Measurements from ENCODE around the gene ZNF335. TPM values are rescaled to one million over a fixed set of nuclear protein-coding genes. Genes with fewer than 3 reads are reported as not detected.
"Not testable (repeated sequence)": the region's sequence is repeated elsewhere in the genome, so short reads cannot be mapped to it uniquely, and the experiment has no call there.

The ZNF335 gene
- total RNA-seq, 1 donor from 2014 or later: 31.6 TPM

DNA sequence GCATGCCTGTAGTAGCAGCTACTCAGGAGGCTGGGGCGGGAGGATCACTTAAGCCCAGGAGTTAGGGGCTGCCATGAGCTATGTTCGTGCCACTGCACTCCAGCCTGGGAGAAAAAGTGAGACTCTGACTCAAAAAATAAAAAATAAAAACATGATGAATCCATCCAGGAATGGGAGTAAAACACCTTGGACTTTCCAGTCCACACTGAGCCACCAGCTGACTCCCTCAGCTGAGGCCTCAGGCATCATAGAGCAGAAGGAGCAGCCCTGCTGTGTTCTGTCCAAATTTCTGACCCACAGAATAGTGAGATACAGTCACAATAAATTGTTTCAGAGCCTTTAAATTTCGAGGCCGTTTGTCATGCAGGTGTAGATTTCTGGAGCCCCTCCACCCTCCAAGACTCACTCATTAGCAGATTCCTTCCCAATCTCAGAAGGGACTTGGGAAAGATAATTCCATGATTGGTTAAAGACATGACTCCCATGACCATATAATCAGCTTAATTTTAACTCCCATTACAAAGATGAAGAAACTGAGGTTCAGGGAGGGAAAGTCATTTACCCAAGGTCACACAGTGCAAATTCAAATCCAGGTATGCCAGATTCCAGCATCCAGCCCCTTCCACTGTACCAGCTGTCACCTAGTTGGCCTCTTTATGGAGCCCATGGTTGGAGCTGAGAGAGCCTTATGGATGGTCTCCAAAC is 27.7 kb upstream of the ZNF335 start:
- peaks cover 7% of the 10 kb centered on the region for H3K4me1 Mint-ChIP-seq
- H3K9me3 Mint-ChIP-seq: no peaks in the 10 kb centered on the region
- no peaks in the 10 kb centered on the region for H3K27me3 Mint-ChIP-seq (ENCODE audit: low read depth)
- no peak for DNase-seq (ENCODE audit: low spot score in 2 of 2, unreplicated experiment in 2 of 2)
- H3K36me3 Mint-ChIP-seq: no peaks in the 10 kb centered on the region
- H3K27ac Mint-ChIP-seq: no peak overlapping the region
- no peak overlapping the region for H3K4me3 Mint-ChIP-seq
- TF ChIP-seq, protein P1, sequence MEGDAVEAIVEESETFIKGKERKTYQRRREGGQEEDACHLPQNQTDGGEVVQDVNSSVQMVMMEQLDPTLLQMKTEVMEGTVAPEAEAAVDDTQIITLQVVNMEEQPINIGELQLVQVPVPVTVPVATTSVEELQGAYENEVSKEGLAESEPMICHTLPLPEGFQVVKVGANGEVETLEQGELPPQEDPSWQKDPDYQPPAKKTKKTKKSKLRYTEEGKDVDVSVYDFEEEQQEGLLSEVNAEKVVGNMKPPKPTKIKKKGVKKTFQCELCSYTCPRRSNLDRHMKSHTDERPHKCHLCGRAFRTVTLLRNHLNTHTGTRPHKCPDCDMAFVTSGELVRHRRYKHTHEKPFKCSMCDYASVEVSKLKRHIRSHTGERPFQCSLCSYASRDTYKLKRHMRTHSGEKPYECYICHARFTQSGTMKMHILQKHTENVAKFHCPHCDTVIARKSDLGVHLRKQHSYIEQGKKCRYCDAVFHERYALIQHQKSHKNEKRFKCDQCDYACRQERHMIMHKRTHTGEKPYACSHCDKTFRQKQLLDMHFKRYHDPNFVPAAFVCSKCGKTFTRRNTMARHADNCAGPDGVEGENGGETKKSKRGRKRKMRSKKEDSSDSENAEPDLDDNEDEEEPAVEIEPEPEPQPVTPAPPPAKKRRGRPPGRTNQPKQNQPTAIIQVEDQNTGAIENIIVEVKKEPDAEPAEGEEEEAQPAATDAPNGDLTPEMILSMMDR (IDR thresholded peaks at IDR 0.05; ENCODE audit: unreplicated experiment): no peak

DNA sequence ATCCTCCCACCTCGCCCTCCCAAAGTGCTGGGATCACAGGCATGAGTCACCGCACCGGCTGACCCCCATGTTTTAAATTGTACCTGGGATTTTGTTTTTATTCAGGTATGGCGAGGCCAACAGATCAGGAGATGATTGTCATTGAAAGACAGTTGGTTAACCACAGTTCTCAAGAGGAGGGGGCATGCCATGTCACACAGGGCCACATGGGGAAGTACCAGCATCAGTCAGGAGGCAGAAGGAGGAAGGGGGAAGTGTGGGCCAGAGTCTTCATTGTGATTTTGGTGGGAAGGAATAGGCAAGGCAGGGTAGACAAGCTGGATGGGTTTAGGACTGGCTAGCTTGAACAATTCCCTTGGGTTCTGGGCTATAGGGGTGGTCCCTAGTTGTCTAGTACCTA is 26.8 kb upstream of the ZNF335 start:
- H3K4me3 Mint-ChIP-seq: no peak overlapping the region
- no peaks in the 10 kb centered on the region for H3K9me3 Mint-ChIP-seq
- no peak for DNase-seq (ENCODE audit: low spot score in 2 of 2, unreplicated experiment in 2 of 2)
- H3K36me3 Mint-ChIP-seq: no peaks in the 10 kb centered on the region
- TF ChIP-seq, protein P1 (IDR thresholded peaks at IDR 0.05; ENCODE audit: unreplicated experiment): no peak
- no peak overlapping the region for H3K27ac Mint-ChIP-seq
- no peaks in the 10 kb centered on the region for H3K27me3 Mint-ChIP-seq (ENCODE audit: low read depth)
- peaks cover 8% of the 10 kb centered on the region for H3K4me1 Mint-ChIP-seq

DNA sequence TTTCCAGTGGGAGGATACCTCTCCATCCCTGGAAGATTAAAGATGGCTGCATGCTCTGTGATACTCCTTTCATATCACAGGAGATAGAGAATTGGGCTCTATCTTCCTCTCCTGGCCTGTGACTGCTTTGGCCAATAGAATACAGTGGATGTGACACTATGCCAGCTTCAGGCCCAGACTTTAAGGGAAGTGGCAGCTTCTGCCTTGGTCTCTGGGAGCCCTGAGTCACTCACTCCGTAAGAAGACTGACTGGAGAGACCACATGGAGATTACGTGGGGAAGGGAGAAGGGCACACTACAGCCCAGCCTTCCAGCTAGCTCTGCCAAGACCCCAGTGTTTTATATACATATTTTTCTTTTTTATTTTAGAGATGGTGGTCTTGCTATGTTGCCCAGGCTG is 26.3 kb upstream of the ZNF335 start:
- Mint-ChIP-seq H3K27ac (no peak overlapping the region), H3K27me3 (ENCODE audit: low read depth) (no peaks in the 10 kb centered on the region), H3K36me3 (no peaks in the 10 kb centered on the region), H3K4me3 (no peak overlapping the region), H3K4me1 (peaks cover 12% of the 10 kb centered on the region), H3K9me3 (no peaks in the 10 kb centered on the region)
- no peak for DNase-seq (ENCODE audit: low spot score in 2 of 2, unreplicated experiment in 2 of 2)
- TF ChIP-seq, protein P1 (IDR thresholded peaks at IDR 0.05; ENCODE audit: unreplicated experiment): no peak

DNA sequence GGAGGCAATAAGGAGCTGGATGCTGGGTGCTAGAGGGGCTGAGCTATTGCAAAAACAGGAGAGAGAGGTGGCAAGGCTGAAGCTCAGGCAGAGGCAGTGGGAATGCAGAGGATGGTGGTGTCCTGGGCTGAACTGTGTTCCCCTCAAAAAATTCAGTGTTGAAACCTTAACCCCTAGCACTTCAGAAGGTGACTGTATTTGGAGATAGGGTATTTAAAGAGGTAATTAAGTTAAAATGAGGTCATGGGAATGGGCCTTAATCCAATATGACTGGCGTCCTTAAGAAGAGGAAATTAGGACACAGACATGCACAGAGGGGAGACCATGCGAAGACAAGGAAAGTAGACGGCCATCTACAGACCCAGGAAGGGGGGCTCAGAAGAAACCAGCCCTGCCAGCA is 25.2 kb upstream of the ZNF335 start:
- H3K27me3 Mint-ChIP-seq (ENCODE audit: low read depth): no peaks in the 10 kb centered on the region
- TF ChIP-seq, protein P1 (IDR thresholded peaks at IDR 0.05; ENCODE audit: unreplicated experiment): no peak
- H3K27ac Mint-ChIP-seq: no peak overlapping the region
- H3K36me3 Mint-ChIP-seq: no peaks in the 10 kb centered on the region
- no peaks in the 10 kb centered on the region for H3K9me3 Mint-ChIP-seq
- H3K4me1 Mint-ChIP-seq: peaks cover 13% of the 10 kb centered on the region
- DNase-seq (ENCODE audit: low spot score in 2 of 2, unreplicated experiment in 2 of 2): no peak
- no peak overlapping the region for H3K4me3 Mint-ChIP-seq

DNA sequence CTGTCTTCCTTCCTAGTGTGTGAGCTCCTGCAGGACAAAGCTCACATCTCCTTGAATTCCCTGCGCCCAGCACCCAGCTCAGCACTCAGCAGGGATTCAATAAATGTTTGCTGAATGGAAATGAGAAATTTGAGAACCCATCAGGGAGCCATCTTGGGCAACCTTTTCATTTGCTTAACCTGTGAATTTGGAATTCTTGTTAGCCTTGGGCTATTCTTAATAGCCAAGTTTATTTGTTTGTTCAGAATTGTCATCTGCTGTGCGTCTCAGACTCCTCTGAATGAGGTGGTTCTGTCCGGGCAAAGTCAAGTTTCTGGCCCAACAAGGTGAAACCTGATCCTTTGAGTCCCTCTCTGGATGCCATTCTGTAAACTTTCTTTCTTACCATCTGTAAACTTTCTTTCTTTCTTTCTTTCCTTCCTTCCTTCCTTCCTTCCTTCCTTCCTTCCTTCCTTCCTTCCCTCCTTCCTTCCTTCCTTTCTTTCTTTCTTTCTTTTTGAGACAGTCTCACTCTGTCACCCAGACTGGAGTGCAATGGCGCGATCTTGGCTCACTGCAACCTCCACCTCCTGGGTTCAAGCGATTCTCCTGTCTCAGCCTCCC is 23.6 kb upstream of the ZNF335 start:
- DNase-seq (ENCODE audit: low spot score in 2 of 2, unreplicated experiment in 2 of 2); H3K36me3 Mint-ChIP-seq; H3K4me3 Mint-ChIP-seq; H3K9me3 Mint-ChIP-seq; H3K27ac Mint-ChIP-seq; H3K27me3 Mint-ChIP-seq (ENCODE audit: low read depth): not testable (repeated sequence)
- peaks cover 12% of the 10 kb centered on the region for H3K4me1 Mint-ChIP-seq

DNA sequence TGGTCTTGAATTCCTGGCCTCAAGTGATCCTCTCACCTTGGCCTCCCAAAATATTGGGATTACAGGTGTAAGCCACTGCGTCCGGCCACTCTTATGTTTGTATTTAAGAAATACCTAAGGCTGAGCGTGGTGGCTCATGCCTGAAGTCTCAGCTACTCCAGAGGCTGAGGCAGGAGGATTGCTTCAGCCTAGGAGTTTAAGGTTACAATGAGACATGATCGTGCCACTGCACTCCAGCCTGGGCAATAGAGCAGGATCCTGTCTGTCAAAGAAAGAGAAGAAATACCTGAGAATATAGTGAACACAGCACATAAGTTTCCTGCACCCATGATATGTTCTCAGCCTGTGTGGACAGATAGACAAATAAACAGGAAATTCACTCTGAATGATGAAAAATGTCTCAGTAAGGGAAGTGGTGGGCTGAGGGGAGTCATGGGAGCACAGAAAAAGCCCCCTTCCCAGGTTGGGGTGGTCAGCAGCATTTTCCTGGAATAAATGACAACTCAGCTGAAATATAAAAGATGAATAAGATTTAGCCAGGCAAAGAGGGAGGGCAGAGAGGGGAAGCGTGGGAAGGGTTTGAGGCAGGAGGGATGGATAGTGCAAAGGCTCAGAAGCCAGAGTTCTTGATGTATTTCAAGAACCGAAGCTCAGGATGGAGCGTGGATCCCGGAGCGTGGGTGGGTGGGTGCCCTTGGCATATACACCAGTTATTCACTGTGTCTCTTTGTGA is 22.9 kb upstream of the ZNF335 start:
- Mint-ChIP-seq H3K27ac (no peak overlapping the region), H3K36me3 (no peaks in the 10 kb centered on the region), H3K4me1 (peaks cover 7% of the 10 kb centered on the region), H3K27me3 (ENCODE audit: low read depth) (no peaks in the 10 kb centered on the region), H3K4me3 (no peak overlapping the region), H3K9me3 (no peaks in the 10 kb centered on the region)
- no peak for DNase-seq (ENCODE audit: low spot score in 2 of 2, unreplicated experiment in 2 of 2)
- TF ChIP-seq, protein P1 (IDR thresholded peaks at IDR 0.05; ENCODE audit: unreplicated experiment): no peak

All from mesothelial cell of epicardium (in vitro differentiated cells).